ENCODE results near the gene MMP28.

MMP28 gene

DNA sequence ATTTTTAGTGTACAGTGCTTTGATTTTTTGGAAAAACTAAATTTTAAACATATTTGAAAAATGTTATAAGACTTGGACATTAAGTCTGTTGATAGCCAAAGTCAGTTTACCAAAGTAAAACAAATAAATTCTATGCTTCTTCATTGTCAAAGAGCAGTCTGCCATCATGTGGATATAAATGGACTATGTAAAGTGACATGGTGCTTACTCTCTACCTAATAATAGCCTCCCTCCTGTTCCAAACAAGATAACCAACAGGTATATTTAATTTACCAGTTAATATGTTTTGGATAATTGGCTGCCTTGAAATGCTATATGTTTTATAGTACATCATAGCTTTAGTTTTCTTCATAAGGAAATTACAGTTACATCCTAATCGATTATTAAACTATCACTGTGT lies 29.8 kb upstream of the MMP28 start:
- Histone ChIP-seq H3K9ac (ENCODE audit: low read length) (no peak overlapping the region), H3K36me3 (ENCODE audit: low read length) (peaks cover 62% of the 10 kb centered on the region), H3K4me3 (ENCODE audit: insufficient read depth, low read length, poor library complexity, severe bottlenecking) (no peak overlapping the region), H3K27me3 (ENCODE audit: low read length) (no peaks in the 10 kb centered on the region), H3K9me2 (replicated peaks; ENCODE audit: insufficient read depth, low read length) (no peaks in the 10 kb centered on the region), H3K79me2 (ENCODE audit: insufficient read depth, low read length) (peaks cover 50% of the 10 kb centered on the region), H3K27ac (ENCODE audit: low read depth, low read length) (no peak overlapping the region), H3F3A (ENCODE audit: insufficient read depth) (peaks cover 20% of the 10 kb centered on the region), H2AFZ (ENCODE audit: low read depth, low read length, severe bottlenecking) (no peak overlapping the region), H3K4me2 (ENCODE audit: low read depth, low read length, poor library complexity, severe bottlenecking) (no peak overlapping the region), H4K20me1 (ENCODE audit: low read depth, low read length) (peaks cover 21% of the 10 kb centered on the region), H3K9me3 (ENCODE audit: insufficient read depth, low read length) (no peaks in the 10 kb centered on the region)
- TF ChIP-seq, protein P1, sequence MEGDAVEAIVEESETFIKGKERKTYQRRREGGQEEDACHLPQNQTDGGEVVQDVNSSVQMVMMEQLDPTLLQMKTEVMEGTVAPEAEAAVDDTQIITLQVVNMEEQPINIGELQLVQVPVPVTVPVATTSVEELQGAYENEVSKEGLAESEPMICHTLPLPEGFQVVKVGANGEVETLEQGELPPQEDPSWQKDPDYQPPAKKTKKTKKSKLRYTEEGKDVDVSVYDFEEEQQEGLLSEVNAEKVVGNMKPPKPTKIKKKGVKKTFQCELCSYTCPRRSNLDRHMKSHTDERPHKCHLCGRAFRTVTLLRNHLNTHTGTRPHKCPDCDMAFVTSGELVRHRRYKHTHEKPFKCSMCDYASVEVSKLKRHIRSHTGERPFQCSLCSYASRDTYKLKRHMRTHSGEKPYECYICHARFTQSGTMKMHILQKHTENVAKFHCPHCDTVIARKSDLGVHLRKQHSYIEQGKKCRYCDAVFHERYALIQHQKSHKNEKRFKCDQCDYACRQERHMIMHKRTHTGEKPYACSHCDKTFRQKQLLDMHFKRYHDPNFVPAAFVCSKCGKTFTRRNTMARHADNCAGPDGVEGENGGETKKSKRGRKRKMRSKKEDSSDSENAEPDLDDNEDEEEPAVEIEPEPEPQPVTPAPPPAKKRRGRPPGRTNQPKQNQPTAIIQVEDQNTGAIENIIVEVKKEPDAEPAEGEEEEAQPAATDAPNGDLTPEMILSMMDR (IDR thresholded peaks at IDR 0.05; ENCODE audit: insufficient read depth, low read length, poor library complexity, severe bottlenecking): no peak
- TF ChIP-seq EZH2phosphoT487 (conservative IDR thresholded peaks at IDR 0.05; ENCODE audit: low read length): no peak

DNA sequence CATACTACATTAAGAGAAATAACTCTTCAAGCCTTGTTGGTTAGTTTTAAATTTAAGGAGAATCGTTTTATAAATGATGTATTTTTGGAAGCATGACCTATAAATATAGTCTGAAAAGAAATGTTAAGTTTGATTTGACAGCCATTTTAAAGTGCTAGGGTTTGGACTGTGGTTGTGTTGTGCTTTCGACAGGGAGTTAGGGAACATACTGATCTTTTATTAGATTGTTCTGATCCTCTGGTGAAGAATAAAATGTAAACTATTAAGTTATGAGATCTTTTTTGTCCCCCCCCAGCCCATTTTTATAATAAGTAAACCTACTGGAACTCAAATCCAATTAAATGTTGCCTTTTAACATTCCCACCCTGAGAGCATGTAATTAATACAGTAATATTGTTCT lies 25.9 kb upstream of the MMP28 start:
- Histone ChIP-seq H4K20me1 (ENCODE audit: low read depth, low read length) (peaks cover 48% of the 10 kb centered on the region), H3F3A (ENCODE audit: insufficient read depth) (peaks cover 16% of the 10 kb centered on the region; the same call in 1 of the 2 replicates), H3K36me3 (ENCODE audit: low read length) (peaks cover 73% of the 10 kb centered on the region), H3K4me3 (ENCODE audit: insufficient read depth, low read length, poor library complexity, severe bottlenecking) (no peak overlapping the region), H3K27ac (ENCODE audit: low read depth, low read length) (no peak overlapping the region), H3K9me3 (ENCODE audit: insufficient read depth, low read length) (no peaks in the 10 kb centered on the region), H3K9me2 (replicated peaks; ENCODE audit: insufficient read depth, low read length) (no peaks in the 10 kb centered on the region), H3K9ac (ENCODE audit: low read length) (no peak overlapping the region), H3K79me2 (ENCODE audit: insufficient read depth, low read length) (peaks cover 77% of the 10 kb centered on the region), H3K27me3 (ENCODE audit: low read length) (no peaks in the 10 kb centered on the region), H2AFZ (ENCODE audit: low read depth, low read length, severe bottlenecking) (no peak overlapping the region), H3K4me2 (ENCODE audit: low read depth, low read length, poor library complexity, severe bottlenecking) (no peak overlapping the region)
- TF ChIP-seq, protein P1 (IDR thresholded peaks at IDR 0.05; ENCODE audit: insufficient read depth, low read length, poor library complexity, severe bottlenecking): no peak
- TF ChIP-seq EZH2phosphoT487 (conservative IDR thresholded peaks at IDR 0.05; ENCODE audit: low read length): no peak

DNA sequence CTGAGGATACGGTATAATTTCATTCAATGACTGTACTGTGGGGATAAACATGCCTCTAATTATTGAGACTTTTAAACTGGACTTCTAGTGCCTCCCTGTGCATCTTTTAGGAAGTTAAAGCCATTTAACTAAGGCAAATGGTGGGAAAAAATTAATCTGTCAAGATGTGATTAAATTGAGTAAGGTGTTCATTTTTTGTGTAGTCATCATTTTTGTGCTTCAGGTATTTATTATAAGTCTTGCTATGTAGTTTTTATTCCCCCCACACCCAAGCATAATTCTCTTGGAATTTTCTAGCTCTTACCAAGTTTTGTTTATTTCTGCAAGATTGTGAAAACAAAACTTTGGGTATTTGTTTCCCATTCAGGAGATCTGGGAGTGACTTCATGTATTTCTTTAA lies 24.0 kb upstream of the MMP28 start:
- H3K27me3 ChIP-seq (ENCODE audit: low read length): no peaks in the 10 kb centered on the region
- TF ChIP-seq EZH2phosphoT487 (conservative IDR thresholded peaks at IDR 0.05; ENCODE audit: low read length): no peak
- TF ChIP-seq, protein P1 (IDR thresholded peaks at IDR 0.05; ENCODE audit: insufficient read depth, low read length, poor library complexity, severe bottlenecking): no peak
- no peak overlapping the region for H2AFZ ChIP-seq (ENCODE audit: low read depth, low read length, severe bottlenecking)
- H3K36me3 ChIP-seq (ENCODE audit: low read length): peaks cover 71% of the 10 kb centered on the region
- no peak overlapping the region for H3K4me3 ChIP-seq (ENCODE audit: insufficient read depth, low read length, poor library complexity, severe bottlenecking)
- H4K20me1 ChIP-seq (ENCODE audit: low read depth, low read length): peaks cover 64% of the 10 kb centered on the region
- H3K27ac ChIP-seq (ENCODE audit: low read depth, low read length): no peak overlapping the region
- H3K79me2 ChIP-seq (ENCODE audit: insufficient read depth, low read length): peaks cover 88% of the 10 kb centered on the region
- H3F3A ChIP-seq (ENCODE audit: insufficient read depth): peaks cover 19% of the 10 kb centered on the region; the same call in 1 of the 2 replicates
- no peaks in the 10 kb centered on the region for H3K9me3 ChIP-seq (ENCODE audit: insufficient read depth, low read length)
- H3K9ac ChIP-seq (ENCODE audit: low read length): no peak overlapping the region
- H3K9me2 ChIP-seq (replicated peaks; ENCODE audit: insufficient read depth, low read length): no peaks in the 10 kb centered on the region
- no peak overlapping the region for H3K4me2 ChIP-seq (ENCODE audit: low read depth, low read length, poor library complexity, severe bottlenecking)
